ENCODE data around the gene C10orf71. TPM values are rescaled to one million over a fixed set of nuclear protein-coding genes. Genes with fewer than 3 reads are reported as not detected.

C10orf71 gene
- total RNA-seq, 1 experiment from 2014 or later = not detected

GRCh38 chr10:49270565-49270964 is 28.4 kb upstream of the C10orf71 start:
- no peaks in the 10 kb centered on the region; the same call in 1 of the 2 replicates for H3K27me3 ChIP-seq (ENCODE audit: control insufficient read depth, insufficient read depth, low read length)
- no peaks in the 10 kb centered on the region for H3K36me3 ChIP-seq (ENCODE audit: control insufficient read depth, insufficient read depth, low read length)
- no TSS peak for BruUV-seq (replicated peaks)
- in situ Hi-C loops (cut with HindIII; ENCODE audit: low pct_unique_long_range_greater_than_20kb, low sequenced_read_pairs) = no loop called here
- TF ChIP-seq TCF7L2 (IDR thresholded peaks at IDR 0.05; ENCODE audit: low read depth, low read length) (no peak), SIN3A (IDR thresholded peaks at IDR 0.05; ENCODE audit: borderline replicate concordance, insufficient read depth, low read depth, low read length) (no peak), REST (IDR thresholded peaks at IDR 0.05; ENCODE audit: insufficient read depth in 1 of 2, low read depth in 2 of 2, low read length in 1 of 2) (no peak)
- ChIA-PET POLR2A (no interaction called here), CTCF (no interaction called here)
- no peak overlapping the region for H3K4me3 ChIP-seq (ENCODE audit: low read depth in 2 of 2, low read length in 2 of 2)
- ATAC-seq = no peak
- peaks cover 10% of the 10 kb centered on the region for H3K9me3 ChIP-seq (ENCODE audit: control insufficient read depth, insufficient read depth, low read depth, low read length)
- H3K4me1 ChIP-seq (ENCODE audit: control insufficient read depth, insufficient read depth, low read length) = no peaks in the 10 kb centered on the region
- DNase-seq (ENCODE audit: low read depth, low spot score) = no peak
- H3K27ac ChIP-seq (ENCODE audit: low read length) = no peak overlapping the region
- intact Hi-C loops (cut with micrococcal nuclease; ENCODE audit: unreplicated experiment) = no loop called here

GRCh38 chr10:49271346-49271745 is 27.6 kb upstream of the C10orf71 start:
- intact Hi-C loops (cut with micrococcal nuclease; ENCODE audit: unreplicated experiment) = no loop called here
- POLR2A ChIA-PET = no interaction called here
- BruUV-seq (replicated peaks) = no TSS peak
- Histone ChIP-seq H3K4me1 (ENCODE audit: control insufficient read depth, insufficient read depth, low read length) (no peaks in the 10 kb centered on the region), H3K36me3 (ENCODE audit: control insufficient read depth, insufficient read depth, low read length) (no peaks in the 10 kb centered on the region), H3K4me3 (ENCODE audit: low read depth in 2 of 2, low read length in 2 of 2) (no peak overlapping the region), H3K27ac (ENCODE audit: low read length) (no peak overlapping the region), H3K9me3 (ENCODE audit: control insufficient read depth, insufficient read depth, low read depth, low read length) (peaks cover 3% of the 10 kb centered on the region; the same call in 1 of the 2 replicates), H3K27me3 (ENCODE audit: control insufficient read depth, insufficient read depth, low read length) (no peaks in the 10 kb centered on the region; the same call in 1 of the 2 replicates)
- DNase-seq (ENCODE audit: low read depth, low spot score) (no peak), ATAC-seq (no peak)
- no peak for TF ChIP-seq TCF7L2 (IDR thresholded peaks at IDR 0.05; ENCODE audit: low read depth, low read length)
- TF ChIP-seq CTCF (IDR thresholded peaks at IDR 0.05) = no peak
- no peak for TF ChIP-seq POLR2AphosphoS5 (IDR thresholded peaks at IDR 0.05; ENCODE audit: low read depth, low read length)
- no peak for TF ChIP-seq SIN3A (IDR thresholded peaks at IDR 0.05; ENCODE audit: borderline replicate concordance, insufficient read depth, low read depth, low read length)
- TF ChIP-seq REST (IDR thresholded peaks at IDR 0.05; ENCODE audit: insufficient read depth in 1 of 2, low read depth in 2 of 2, low read length in 1 of 2) = no peak
- in situ Hi-C loops (cut with HindIII; ENCODE audit: low pct_unique_long_range_greater_than_20kb, low sequenced_read_pairs) = no loop called here
- CTCF ChIA-PET = no interaction called here
